Liver (tissue), 9 donors: ENCODE data around the gene RALGAPA2. TPM values are rescaled to one million over a fixed set of nuclear protein-coding genes. Genes with fewer than 3 reads are reported as not detected.

Experiments
- DNase-seq: peaks from one replicate; pipeline ENCODE4 v3.0.0-alpha.2; 2017; ENCODE audit warnings: low spot score
- H3K27ac ChIP-seq, 2 donors: one replicate each; pipeline ENCODE4 v1.7.0; 2013; ENCODE audit warnings: inconsistent platforms in 2 of 2, low read length in 2 of 2, control low read depth in 1 of 2, low read depth in 1 of 2, mild to moderate bottlenecking in 1 of 2
- H3K27me3 ChIP-seq, 4 donors: one replicate each; pipeline versions ENCODE4 v1.6.1 to v1.7.0; 2013; ENCODE audit warnings: low read length in 3 of 4, inconsistent platforms in 1 of 4, mild to moderate bottlenecking in 1 of 4, moderate library complexity in 1 of 4; ENCODE audit not compliant: control insufficient read depth in 4 of 4, insufficient read depth in 4 of 4
- H3K36me3 ChIP-seq, 4 donors: one replicate each; pipeline versions ENCODE4 v1.6.1 to v1.7.0; 2013; ENCODE audit warnings: low read length in 3 of 4, mild to moderate bottlenecking in 3 of 4, low read depth in 1 of 4, moderate library complexity in 1 of 4; ENCODE audit not compliant: control insufficient read depth in 4 of 4, insufficient read depth in 3 of 4
- H3K4me1 ChIP-seq, 4 donors: one replicate each; pipeline versions ENCODE4 v1.6.1 to v1.7.0; 2013; ENCODE audit warnings: low read length in 3 of 4, mild to moderate bottlenecking in 3 of 4, moderate library complexity in 1 of 4; ENCODE audit not compliant: control insufficient read depth in 4 of 4, insufficient read depth in 4 of 4
- H3K4me3 ChIP-seq, 3 donors: one replicate each; pipeline versions ENCODE4 v1.6.1 to v1.7.0; 2013; ENCODE audit warnings: low read length in 3 of 3, control low read depth in 1 of 3, low read depth in 1 of 3, mild to moderate bottlenecking in 1 of 3
- H3K9ac ChIP-seq, 2 donors: one replicate each; pipeline ENCODE4 v1.7.0; 2013; ENCODE audit warnings: low read length in 2 of 2, mild to moderate bottlenecking in 2 of 2, moderate library complexity in 2 of 2, control low read depth in 1 of 2, low read depth in 1 of 2
- H3K9me3 ChIP-seq, 4 donors: one replicate each; pipeline versions ENCODE4 v1.6.1 to v1.7.0; 2013; ENCODE audit warnings: low read length in 3 of 4; ENCODE audit not compliant: control insufficient read depth in 4 of 4
- ATF3 ChIP-seq: IDR thresholded peaks from 2 replicates; pipeline ENCODE4 v1.6.1; 2016; ENCODE audit warnings: antibody characterized with exemption
- CTCF ChIP-seq: fragments of 150-350 bp; IDR thresholded peaks from 2 replicates; pipeline ENCODE4 v1.5.1; 2017; ENCODE audit warnings: improper control_type of control experiment, low read depth, low read length; ENCODE audit not compliant: missing input control
- EGR1 ChIP-seq, 2 donors: IDR thresholded peaks; 2 replicates each; pipeline ENCODE4 v1.6.1; 2016 to 2018; ENCODE audit warnings: antibody characterized with exemption in 2 of 2, low read depth in 2 of 2
- FOXA1 ChIP-seq: IDR thresholded peaks from 2 replicates; pipeline ENCODE4 v1.6.1; 2016; ENCODE audit warnings: antibody characterized with exemption
- FOXA2 ChIP-seq: IDR thresholded peaks from 2 replicates; pipeline ENCODE4 v1.6.1; 2016; ENCODE audit warnings: antibody characterized with exemption
- GABPA ChIP-seq, 2 donors: IDR thresholded peaks in 1 of 2; conservative IDR thresholded peaks in 1 of 2; 2 replicates each; pipeline ENCODE4 v1.6.1; 2016; ENCODE audit warnings: antibody characterized with exemption in 2 of 2, mild to moderate bottlenecking in 1 of 2, moderate library complexity in 1 of 2
- HNF4A ChIP-seq, 2 donors: conservative IDR thresholded peaks; 2 replicates each; pipeline ENCODE4 v1.6.1; 2016; ENCODE audit warnings: antibody characterized with exemption in 2 of 2, mild to moderate bottlenecking in 2 of 2
- HNF4G ChIP-seq: IDR thresholded peaks from 2 replicates; pipeline ENCODE4 v1.6.1; 2016; ENCODE audit warnings: antibody characterized with exemption
- JUND ChIP-seq, 2 donors: IDR thresholded peaks; 2 replicates each; pipeline ENCODE4 v1.6.1; 2016; ENCODE audit warnings: antibody characterized with exemption in 2 of 2
- MAX ChIP-seq: IDR thresholded peaks from 2 replicates; pipeline ENCODE4 v1.6.1; 2016; ENCODE audit warnings: antibody characterized with exemption
- NR2F2 ChIP-seq: IDR thresholded peaks from 2 replicates; pipeline ENCODE4 v1.6.1; 2016; ENCODE audit warnings: antibody characterized with exemption
- RAD21 ChIP-seq, 2 donors: IDR thresholded peaks; 2 replicates each; pipeline ENCODE4 v1.6.1; 2016; ENCODE audit warnings: antibody characterized with exemption in 2 of 2, mild to moderate bottlenecking in 2 of 2
- REST ChIP-seq: IDR thresholded peaks from 2 replicates; pipeline ENCODE4 v1.6.1; 2016; ENCODE audit warnings: antibody characterized with exemption, mild to moderate bottlenecking
- RXRA ChIP-seq, 2 donors: IDR thresholded peaks; 2 replicates each; pipeline ENCODE4 v1.6.1; 2017 to 2018; ENCODE audit warnings: antibody characterized with exemption in 2 of 2, mild to moderate bottlenecking in 1 of 2
- SP1 ChIP-seq: IDR thresholded peaks from 2 replicates; pipeline ENCODE4 v1.6.1; 2018; ENCODE audit warnings: antibody characterized with exemption, mild to moderate bottlenecking
- TAF1 ChIP-seq: conservative IDR thresholded peaks from 2 replicates; pipeline ENCODE4 v1.6.1; 2016; ENCODE audit warnings: antibody characterized with exemption, mild to moderate bottlenecking
- YY1 ChIP-seq: IDR thresholded peaks from 2 replicates; pipeline ENCODE4 v1.6.1; 2016; ENCODE audit warnings: antibody characterized with exemption, mild to moderate bottlenecking
- ZBTB33 ChIP-seq: IDR thresholded peaks from 2 replicates; pipeline ENCODE4 v1.6.1; 2016; ENCODE audit warnings: antibody characterized with exemption
- WGBS: extraction: QIAGEN DNeasy Blood & Tissue Kit; methylation state at CpG from one replicate; pipeline ENCODE4 v1.1.7; 2013; 5-methylcytosine and 5-hydroxymethylcytosine counted together
- polyA plus RNA-seq, 2 donors: library from polyadenylated mRNA; stranded (reverse) in 1 of 2; unstranded in 1 of 2; fragments of 200-250 nt in 1 of 2; fragments of >200 nt in 1 of 2; fragmentation: Nextera tagmentation in 1 of 2; extraction: Ambion mirVana in 1 of 2; gene quantifications; one replicate each; pipeline versions ENCODE4 v1.2.1 to v1.2.3, GENCODE V29; 2013 to 2015
- total RNA-seq, 2 donors: library from RNA; depleted of rRNA; stranded (reverse); fragments of >200 nt; gene quantifications; one replicate each; pipeline ENCODE4 v1.2.3, GENCODE V29; 2014
- donor health status: healthy.
- donor health status: healthy.
- donor health status: healthy.
- donor health status: healthy.
- donor health status: healthy.

RALGAPA2 gene
- total and polyA plus RNA-seq, 4 donors: 14.8 to 89.9 (median 25.1) TPM

- no peak overlapping the region for H3K9ac ChIP-seq
Observed at GRCh38 chr20:20624914-20625313, 87.5 kb downstream of the RALGAPA2 start.

More at GRCh38 chr20:20624914-20625313, 87.5 kb downstream of the RALGAPA2 start:
- H3K9me3 ChIP-seq: no peaks in the 10 kb centered on the region
- no peaks in the 10 kb centered on the region for H3K27me3 ChIP-seq
- H3K4me1 ChIP-seq: no peaks in the 10 kb centered on the region
- H3K4me3 ChIP-seq: no peak overlapping the region
- TF ChIP-seq RXRA (IDR thresholded peaks at IDR 0.05): no peak
- TF ChIP-seq FOXA1: no peak
- TF ChIP-seq FOXA2: no peak
- TF ChIP-seq YY1: no peak
- TF ChIP-seq ZBTB33: no peak
- no peak for TF ChIP-seq HNF4A (conservative IDR thresholded peaks at IDR 0.05)
- no peak for TF ChIP-seq HNF4G
- no peak for TF ChIP-seq ATF3
- TF ChIP-seq NR2F2: no peak
- no peak for TF ChIP-seq CTCF
- TF ChIP-seq GABPA (IDR thresholded peaks at IDR 0.05 in 1 of 2, conservative IDR thresholded peaks at IDR 0.05 in 1 of 2): no peak
- TF ChIP-seq JUND (IDR thresholded peaks at IDR 0.05): no peak
- no peak for TF ChIP-seq EGR1 (IDR thresholded peaks at IDR 0.05; ENCODE audit: low read depth in 2 of 2)
- no peak for TF ChIP-seq TAF1
- TF ChIP-seq RAD21 (IDR thresholded peaks at IDR 0.05): no peak
- TF ChIP-seq REST: no peak
- TF ChIP-seq SP1: no peak
- TF ChIP-seq MAX: no peak
- 97% methylated on average over 2 of the region's 2 CpGs for WGBS
- peaks cover 12 to 45% (median 33%) of the 10 kb centered on the region in 4 donors for H3K36me3 ChIP-seq
- H3K27ac ChIP-seq: no peak overlapping the region
- DNase-seq: no peak
